HepG2 (cell line): ENCODE measurements around the gene IQCK. TPM values are rescaled to one million over a fixed set of nuclear protein-coding genes. Genes with fewer than 3 reads are reported as not detected.

Source experiments
- AGO2 ChIP-seq: fragments of 200-400 bp; formaldehyde crosslinking; optimal IDR thresholded peaks from 2 replicates; pipeline ENCODE3; 2017; ENCODE audit warnings: mild to moderate bottlenecking, low read depth, low read length, moderate library complexity
- ARID4A ChIP-seq: sonication (generic); formaldehyde crosslinking; IDR thresholded peaks from 2 replicates; pipeline ENCODE4 v1.5.0; 2020; ENCODE audit warnings: mild to moderate bottlenecking, missing genetic modification reagents, borderline replicate concordance
- ATF1 ChIP-seq: IDR thresholded peaks from 2 replicates; pipeline ENCODE4 v1.6.1; 2016; ENCODE audit warnings: mild to moderate bottlenecking, control low read depth
- CC2D1A ChIP-seq: sonication (generic); formaldehyde crosslinking; IDR thresholded peaks from 2 replicates; pipeline ENCODE4 v1.8.1; 2023; ENCODE audit warnings: mild to moderate bottlenecking, missing genetic modification reagents
- CREM ChIP-seq, 2 experiments: sonication (generic) in 1 of 2; formaldehyde crosslinking in 1 of 2; IDR thresholded peaks; 2 replicates each; pipeline versions ENCODE4 v1.4.0 to v1.6.1; 2016 to 2020; ENCODE audit warnings: antibody characterized with exemption in 1 of 2, mild to moderate bottlenecking in 1 of 2, missing genetic modification reagents in 1 of 2
- DPF2 ChIP-seq: sonication (generic); formaldehyde crosslinking; IDR thresholded peaks from 2 replicates; pipeline ENCODE4 v1.4.0; 2020; ENCODE audit warnings: mild to moderate bottlenecking, low read depth, missing genetic modification reagents, borderline replicate concordance
- EED ChIP-seq: sonication (generic); formaldehyde crosslinking; IDR thresholded peaks from 2 replicates; pipeline ENCODE4 v1.5.0; 2020; ENCODE audit warnings: mild to moderate bottlenecking, missing genetic modification reagents
- FOXP1 ChIP-seq, 2 experiments: fragments of 450-650 bp in 1 of 2; IDR thresholded peaks; 2 replicates each; pipeline ENCODE4 v1.6.1; 2017 to 2018; ENCODE audit warnings: antibody characterized with exemption in 1 of 2
- FOXP4 ChIP-seq: sonication (generic); formaldehyde crosslinking; IDR thresholded peaks from 2 replicates; pipeline ENCODE4 v1.4.0; 2020; ENCODE audit warnings: missing genetic modification reagents
- GRHL1 ChIP-seq: sonication (generic); formaldehyde crosslinking; conservative IDR thresholded peaks from 2 replicates; pipeline ENCODE4 v1.8.0; 2022; ENCODE audit warnings: missing genetic modification reagents
- HES4 ChIP-seq: sonication (generic); formaldehyde crosslinking; IDR thresholded peaks from 2 replicates; pipeline ENCODE4 v1.9.0; 2021; ENCODE audit warnings: mild to moderate bottlenecking, missing genetic modification reagents, borderline replicate concordance
- KLF15 ChIP-seq: sonication (generic); formaldehyde crosslinking; IDR thresholded peaks from 2 replicates; pipeline ENCODE4 v1.8.1; 2023; ENCODE audit warnings: borderline replicate concordance, mild to moderate bottlenecking, inconsistent platforms, missing genetic modification reagents, mixed read lengths
- LCORL ChIP-seq, 2 experiments: fragments of 450-650 bp in 1 of 2; sonication (generic) in 1 of 2; formaldehyde crosslinking in 1 of 2; IDR thresholded peaks; 2 replicates each; pipeline versions ENCODE4 v1.5.0 to v1.6.1; 2017 to 2020; ENCODE audit warnings: antibody characterized with exemption in 1 of 2, missing genetic modification reagents in 1 of 2
- LRRFIP1 ChIP-seq: sonication (generic); formaldehyde crosslinking; conservative IDR thresholded peaks from 2 replicates; pipeline ENCODE4 v1.4.0; 2020; ENCODE audit warnings: missing genetic modification reagents
- PHF21A ChIP-seq: sonication (generic); formaldehyde crosslinking; IDR thresholded peaks from 2 replicates; pipeline ENCODE4 v1.5.0; 2020; ENCODE audit warnings: mild to moderate bottlenecking, missing genetic modification reagents
- RBM22 ChIP-seq: fragments of 200-400 bp; formaldehyde crosslinking; optimal IDR thresholded peaks from 2 replicates; pipeline ENCODE3; 2017; ENCODE audit warnings: mild to moderate bottlenecking, low read length, moderate library complexity
- TARDBP ChIP-seq: sonication (generic); formaldehyde crosslinking; IDR thresholded peaks from 2 replicates; pipeline ENCODE4 v1.8.0; 2022; ENCODE audit warnings: mild to moderate bottlenecking, missing genetic modification reagents
- polyA plus RNA-seq, 8 experiments: library from polyadenylated mRNA; depleted of rRNA in 3 of 8; stranded (reverse) in 7 of 8; unstranded in 1 of 8; fragments of >200 nt; fragmentation: Illumina TruSeq in 4 of 8; extraction: Trizol in 4 of 8; gene quantifications; 2 replicates each; pipeline versions ENCODE4 v1.2.1 to v1.2.3, GENCODE V29; 2011 to 2016; ENCODE audit warnings: low read depth in 4 of 8, missing spikeins in 1 of 8, mixed read lengths in 1 of 8; ENCODE audit not compliant: insufficient read depth in 1 of 8
- total RNA-seq, 5 experiments: library from RNA; depleted of rRNA; stranded (reverse); fragments of >200 nt; fragmentation: Illumina TruSeq; extraction: Trizol; gene quantifications; 2 replicates each; pipeline ENCODE4 v1.2.3, GENCODE V29; 2016; ENCODE audit warnings: low read depth in 1 of 5

The IQCK gene
- total and polyA plus RNA-seq, 2 of the 13 experiments (the other 11 are each of a cell fraction or from before 2014, with no cell fraction given), result 5.1 to 7.3 TPM

- TF ChIP-seq LCORL (IDR thresholded peaks at IDR 0.05) (no peak), LCORL (CRISPR knock-in tag; IDR thresholded peaks at IDR 0.05) (0 out of 2 replicates have a peak, but pooled peaks have one; percentile 25), ARID4A (CRISPR knock-in tag) (no peak), LRRFIP1 (CRISPR knock-in tag) (no peak), RBM22 (no peak), HES4 (CRISPR knock-in tag) (no peak), GRHL1 (no peak), AGO2 (no peak), KLF15 (CRISPR knock-in tag) (no peak), CREM (IDR thresholded peaks at IDR 0.05) (peak; percentile 60), CREM (CRISPR knock-in tag; IDR thresholded peaks at IDR 0.05) (no peak), PHF21A (no peak), FOXP4 (peak; percentile 53), ATF1 (CRISPR knock-in tag) (0 out of 2 replicates have a peak, but pooled peaks have one; percentile 29), FOXP1 (IDR thresholded peaks at IDR 0.05) (no peak), FOXP1 (CRISPR knock-in tag; IDR thresholded peaks at IDR 0.05) (peak; percentile 16; the same call in 1 of the 2 replicates), CC2D1A (CRISPR knock-in tag) (no peak), TARDBP (CRISPR knock-in tag) (0 out of 2 replicates have a peak, but pooled peaks have one; percentile 19), DPF2 (CRISPR knock-in tag) (peak; percentile 69; the same call in 1 of the 2 replicates), EED (CRISPR knock-in tag) (no peak)
Observed at GRCh38 chr16:19757762-19758595, 39.9 kb downstream of the IQCK start (continued).
